HL-60/S4 treated with phorbol 12-myristate 13-acetate at 8.2 ng/mL for 4 days and 3 days (cell line): ENCODE data around the gene AP2A2.
"Not testable (repeated sequence)": the region's sequence is repeated elsewhere in the genome, so short reads cannot be mapped to it uniquely, and the experiment has no call there.

Experiments
- in situ Hi-C: fragments of 300-500 bp; cut with MboI; formaldehyde crosslinking; loops from 2 replicates; pipeline ENCODE4 v1.15.0; 2022; ENCODE audit warnings: low sequenced_read_pairs

AP2A2 gene

DNA sequence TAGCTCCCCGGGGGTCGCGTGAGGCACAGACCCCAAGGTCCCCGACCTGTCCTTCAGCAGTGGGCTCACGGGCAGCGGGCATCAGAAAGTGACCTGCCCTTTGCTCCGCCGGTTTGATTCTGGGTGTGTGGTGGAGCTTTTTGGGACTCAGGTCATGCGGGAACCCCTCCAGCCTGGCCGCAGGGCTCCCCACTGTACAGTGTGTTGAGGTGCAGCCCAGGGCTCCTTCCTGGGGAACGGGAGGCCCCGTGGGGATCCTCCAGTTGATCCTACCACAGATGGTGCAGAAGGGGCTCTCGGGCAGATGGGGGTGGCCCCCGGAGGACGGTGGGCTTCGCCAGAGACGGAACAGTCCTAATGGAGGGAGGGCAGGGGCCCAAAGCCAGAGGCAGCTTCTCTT is 86.6 kb downstream of the AP2A2 start:
- in situ Hi-C loops = no loop called here

DNA sequence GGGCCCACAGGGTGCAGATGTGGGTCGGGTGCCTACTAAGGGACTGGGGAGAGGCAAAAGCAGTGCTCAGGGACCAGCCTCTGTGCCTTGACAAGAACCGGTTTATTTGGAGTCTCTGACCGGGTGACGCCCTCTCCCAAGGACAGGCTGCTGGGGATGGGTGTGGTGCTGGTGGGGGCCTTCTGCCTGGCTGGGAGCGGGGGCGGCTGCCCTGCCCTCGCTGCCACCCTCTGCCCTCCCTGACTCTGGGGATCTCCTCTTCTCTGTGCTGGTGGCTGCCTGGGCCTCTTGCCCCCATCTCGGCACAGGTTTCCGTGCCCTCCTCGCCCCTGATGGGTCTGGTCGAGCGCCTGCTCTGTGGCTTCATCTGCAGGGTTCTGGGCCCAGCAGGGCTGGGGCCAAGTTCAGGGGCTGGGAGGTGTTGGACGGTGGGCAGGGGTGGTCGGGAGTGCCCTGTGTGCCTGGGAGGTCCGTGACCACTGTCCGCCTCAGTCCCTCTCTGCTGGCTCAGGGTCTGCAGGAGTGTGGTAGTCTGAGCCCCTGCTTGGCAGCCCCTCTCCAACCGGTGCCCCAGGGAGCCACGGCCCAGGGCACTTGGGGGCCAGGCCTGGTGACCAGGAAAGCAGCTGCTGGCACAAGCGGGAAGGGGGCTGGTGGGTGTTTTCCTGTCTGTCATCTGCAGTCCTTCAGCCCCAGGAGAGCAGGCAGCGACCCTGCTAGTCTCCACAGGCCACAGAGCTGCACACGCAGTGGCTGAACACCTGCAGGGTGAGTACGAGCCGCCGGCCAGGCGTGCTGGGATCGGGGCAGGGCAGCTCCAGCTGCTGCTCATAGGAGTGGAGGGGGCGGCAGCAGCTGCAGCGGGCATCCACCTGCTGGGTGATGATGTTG is 87.3 kb downstream of the AP2A2 start:
- in situ Hi-C loops = no loop called here

GRCh38 chr11:1013631-1013935 is 87.9 kb downstream of the AP2A2 start:
- in situ Hi-C loops = no loop called here

GRCh38 chr11:1014276-1014675 is 88.6 kb downstream of the AP2A2 start:
- in situ Hi-C loops = no loop called here

GRCh38 chr11:1015064-1015463 is 89.4 kb downstream of the AP2A2 start:
- in situ Hi-C loops = no loop called here

- in situ Hi-C loops = no loop called here
Measured at GRCh38 chr11:1015826-1016545, 90.3 kb downstream of the AP2A2 start.

- in situ Hi-C loops = not testable (repeated sequence)
Measured at GRCh38 chr11:1016610-1017126, 91.0 kb downstream of the AP2A2 start.

- in situ Hi-C loops = no loop called here
Measured at GRCh38 chr11:1017269-1018005, 91.8 kb downstream of the AP2A2 start.

DNA sequence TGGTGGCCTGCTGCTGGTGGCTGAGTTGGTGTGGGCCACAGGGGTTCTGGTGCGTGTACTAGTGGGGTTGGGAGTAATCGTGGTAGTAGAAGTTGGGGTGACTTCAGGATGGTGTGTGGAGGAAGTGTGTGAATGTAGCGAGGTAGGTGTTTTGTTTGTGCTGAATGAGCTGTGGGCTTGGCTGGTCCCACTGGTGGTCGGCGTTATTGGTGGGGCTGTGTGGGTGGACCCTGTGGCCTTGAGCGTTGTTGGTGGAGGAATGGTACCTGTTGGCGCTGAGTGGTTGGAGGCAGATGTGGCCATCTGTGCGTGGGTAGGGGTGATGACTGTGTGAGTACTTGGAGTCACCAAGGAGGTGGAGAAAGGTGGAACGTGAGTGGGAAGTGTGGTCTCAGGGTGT is 92.4 kb downstream of the AP2A2 start:
- in situ Hi-C loops = no loop called here

GRCh38 chr11:1019321-1019910 is 93.7 kb downstream of the AP2A2 start:
- in situ Hi-C loops = no loop called here

GRCh38 chr11:1020211-1020905 is 94.7 kb downstream of the AP2A2 start:
- in situ Hi-C loops = no loop called here

GRCh38 chr11:1022411-1022810 is 96.7 kb downstream of the AP2A2 start:
- in situ Hi-C loops = no loop called here

GRCh38 chr11:1022908-1023810 is 97.5 kb downstream of the AP2A2 start:
- in situ Hi-C loops = no loop called here

- in situ Hi-C loops = no loop called here
Measured at GRCh38 chr11:1023811-1024596, 98.3 kb downstream of the AP2A2 start.

DNA sequence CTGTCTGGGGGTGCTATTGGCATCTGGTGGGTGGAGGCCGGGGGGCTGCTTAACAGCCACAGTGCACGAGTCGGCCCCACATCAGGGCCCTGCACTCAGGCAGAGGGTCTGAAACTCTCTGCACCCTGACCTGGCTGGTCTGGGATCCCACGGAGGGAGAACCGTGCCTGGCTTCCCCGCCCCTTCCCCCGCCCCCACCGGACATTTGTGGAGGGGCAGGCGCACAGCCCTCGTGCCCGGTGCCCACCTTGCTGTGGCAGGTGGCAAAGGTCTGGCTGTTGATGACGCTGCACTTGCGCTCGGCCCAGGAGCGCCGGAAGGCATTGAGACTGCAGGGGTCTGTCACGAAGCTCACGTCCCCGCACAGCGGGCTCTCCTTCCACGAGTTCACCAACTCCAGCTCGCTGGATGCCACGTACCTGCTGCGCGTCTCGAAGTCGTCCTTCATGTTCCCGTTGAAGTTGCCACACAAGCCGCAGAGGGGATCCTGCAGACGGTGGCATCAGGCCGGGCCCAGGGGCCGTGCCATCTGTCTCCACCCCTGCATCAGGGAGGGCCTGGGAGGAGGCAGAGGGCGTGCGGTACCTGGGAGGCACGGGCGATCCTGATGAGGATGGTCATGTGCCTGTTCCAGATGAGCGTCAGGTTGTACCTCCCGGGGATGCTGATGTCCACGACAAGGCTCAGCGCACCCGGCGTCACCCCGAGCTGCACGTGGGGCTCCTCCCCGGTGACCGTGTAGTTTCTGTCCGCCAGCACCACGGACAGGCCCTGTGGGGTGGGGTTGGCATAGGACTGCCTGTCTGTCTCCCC is 99.1 kb downstream of the AP2A2 start:
- in situ Hi-C loops = no loop called here

DNA sequence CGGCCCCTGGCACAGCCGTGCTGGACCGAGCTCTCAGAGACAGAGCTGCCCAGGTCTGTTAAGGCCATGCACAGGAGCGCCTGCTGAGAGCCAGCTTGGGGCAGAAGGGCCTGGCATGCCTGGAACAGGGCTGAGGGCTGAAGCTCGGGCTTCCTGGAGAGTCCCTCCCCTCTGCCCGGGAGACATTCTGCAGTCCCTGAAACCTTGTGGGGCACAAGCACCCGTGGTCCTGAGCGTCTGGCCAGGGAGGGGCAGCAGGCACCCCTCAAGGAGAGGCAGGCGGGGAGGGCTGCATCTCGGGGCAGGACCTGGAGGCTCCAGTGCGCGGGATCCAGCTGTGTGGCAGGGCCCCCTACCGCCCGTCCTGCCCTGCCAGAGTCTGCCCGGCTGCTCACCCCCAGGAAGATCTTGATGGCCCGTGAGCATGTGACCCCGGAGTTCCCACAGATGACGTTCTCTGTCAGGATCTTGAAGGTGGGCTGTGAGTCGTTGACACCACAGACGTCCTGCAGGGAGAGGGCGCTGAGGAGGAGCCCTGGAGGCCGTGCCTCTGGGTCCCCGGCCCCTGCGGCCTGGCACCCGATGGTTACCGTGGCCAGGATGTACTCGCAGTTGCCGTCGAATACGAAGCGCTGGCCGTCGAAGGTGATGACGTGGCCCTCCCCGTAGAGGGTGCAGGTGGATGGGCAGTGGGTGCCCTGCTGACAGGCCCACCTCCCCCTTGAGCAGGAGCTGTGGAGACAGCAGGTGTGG is 99.9 kb downstream of the AP2A2 start:
- in situ Hi-C loops = no loop called here

GRCh38 chr11:1026163-1026450 is 100.4 kb downstream of the AP2A2 start:
- in situ Hi-C loops = no loop called here
